ES-I3 (cell line): Measurements from ENCODE around the gene AMBP.
"Not testable (repeated sequence)": the region's sequence is repeated elsewhere in the genome, so short reads cannot be mapped to it uniquely, and the experiment has no call there.

ENCODE experiments used
- H3K36me3 ChIP-seq: 2 replicates; pipeline ENCODE4 v1.6.1; 2013; ENCODE audit warnings: mild to moderate bottlenecking, low read length, control low read depth, moderate library complexity; ENCODE audit not compliant: insufficient read depth
- H3K4me1 ChIP-seq: 2 replicates; pipeline ENCODE4 v1.6.1; 2013; ENCODE audit warnings: mild to moderate bottlenecking, control low read depth, low read length; ENCODE audit not compliant: insufficient read depth
- H3K9ac ChIP-seq: 2 replicates; pipeline ENCODE4 v1.6.1; 2013; ENCODE audit warnings: low read depth, mild to moderate bottlenecking, low read length, moderate library complexity
- H3K9me3 ChIP-seq: 2 replicates; pipeline ENCODE4 v1.6.1; 2013; ENCODE audit warnings: mild to moderate bottlenecking, low read length, moderate library complexity; ENCODE audit not compliant: control insufficient read depth, insufficient read depth

AMBP gene

GRCh38 chr9:114048533-114049415 lies 29.3 kb downstream of the AMBP start:
- H3K36me3 ChIP-seq: peaks cover 13% of the 10 kb centered on the region
- H3K9me3 ChIP-seq: no peaks in the 10 kb centered on the region
- no peaks in the 10 kb centered on the region for H3K4me1 ChIP-seq
- no peak overlapping the region for H3K9ac ChIP-seq

GRCh38 chr9:114047717-114048116 lies 30.4 kb downstream of the AMBP start:
- H3K36me3 ChIP-seq: peaks cover 13% of the 10 kb centered on the region
- H3K9me3 ChIP-seq: no peaks in the 10 kb centered on the region
- H3K9ac ChIP-seq: no peak overlapping the region
- H3K4me1 ChIP-seq: no peaks in the 10 kb centered on the region

GRCh38 chr9:114046875-114047274 lies 31.2 kb downstream of the AMBP start:
- no peaks in the 10 kb centered on the region for H3K9me3 ChIP-seq
- H3K4me1 ChIP-seq: no peaks in the 10 kb centered on the region
- H3K9ac ChIP-seq: no peak overlapping the region
- H3K36me3 ChIP-seq: peaks cover 13% of the 10 kb centered on the region

- H3K36me3 ChIP-seq: peaks cover 13% of the 10 kb centered on the region
- H3K4me1 ChIP-seq: no peaks in the 10 kb centered on the region
- no peak overlapping the region for H3K9ac ChIP-seq
- H3K9me3 ChIP-seq: no peaks in the 10 kb centered on the region
Measured at GRCh38 chr9:114046237-114046755, 31.8 kb downstream of the AMBP start.

DNA sequence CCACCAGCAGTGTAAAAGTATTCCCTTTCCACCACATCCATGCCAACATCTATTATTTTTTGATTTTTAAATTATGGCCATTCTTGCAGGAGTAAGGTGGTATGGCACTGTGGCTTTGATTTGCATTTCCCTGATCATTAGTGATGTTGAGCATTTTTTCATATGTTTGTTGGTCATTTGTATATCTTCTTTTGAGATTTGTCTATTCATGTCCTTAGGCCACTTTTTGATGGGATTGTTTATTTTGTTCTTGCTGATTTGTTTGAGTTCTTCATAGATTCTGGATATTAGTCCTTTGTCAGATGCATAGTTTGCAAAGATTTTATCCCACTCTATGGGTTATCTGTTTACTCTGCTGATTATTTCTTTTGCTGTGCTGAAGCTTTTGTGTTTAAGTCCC lies 34.4 kb downstream of the AMBP start:
- not testable (repeated sequence) for H3K36me3 ChIP-seq, H3K9me3 ChIP-seq, H3K4me1 ChIP-seq, H3K9ac ChIP-seq

GRCh38 chr9:114039484-114039883 lies 38.6 kb downstream of the AMBP start:
- no peaks in the 10 kb centered on the region for H3K9me3 ChIP-seq
- H3K4me1 ChIP-seq: peaks cover 11% of the 10 kb centered on the region
- H3K36me3 ChIP-seq: peaks cover 7% of the 10 kb centered on the region; the same call in 1 of the 2 replicates
- no peak overlapping the region for H3K9ac ChIP-seq

- Histone ChIP-seq H3K36me3 (peaks cover 7% of the 10 kb centered on the region; the same call in 1 of the 2 replicates), H3K9me3 (no peaks in the 10 kb centered on the region), H3K9ac (no peak overlapping the region), H3K4me1 (peaks cover 11% of the 10 kb centered on the region)
Measured at GRCh38 chr9:114038724-114039313, 39.3 kb downstream of the AMBP start.

DNA sequence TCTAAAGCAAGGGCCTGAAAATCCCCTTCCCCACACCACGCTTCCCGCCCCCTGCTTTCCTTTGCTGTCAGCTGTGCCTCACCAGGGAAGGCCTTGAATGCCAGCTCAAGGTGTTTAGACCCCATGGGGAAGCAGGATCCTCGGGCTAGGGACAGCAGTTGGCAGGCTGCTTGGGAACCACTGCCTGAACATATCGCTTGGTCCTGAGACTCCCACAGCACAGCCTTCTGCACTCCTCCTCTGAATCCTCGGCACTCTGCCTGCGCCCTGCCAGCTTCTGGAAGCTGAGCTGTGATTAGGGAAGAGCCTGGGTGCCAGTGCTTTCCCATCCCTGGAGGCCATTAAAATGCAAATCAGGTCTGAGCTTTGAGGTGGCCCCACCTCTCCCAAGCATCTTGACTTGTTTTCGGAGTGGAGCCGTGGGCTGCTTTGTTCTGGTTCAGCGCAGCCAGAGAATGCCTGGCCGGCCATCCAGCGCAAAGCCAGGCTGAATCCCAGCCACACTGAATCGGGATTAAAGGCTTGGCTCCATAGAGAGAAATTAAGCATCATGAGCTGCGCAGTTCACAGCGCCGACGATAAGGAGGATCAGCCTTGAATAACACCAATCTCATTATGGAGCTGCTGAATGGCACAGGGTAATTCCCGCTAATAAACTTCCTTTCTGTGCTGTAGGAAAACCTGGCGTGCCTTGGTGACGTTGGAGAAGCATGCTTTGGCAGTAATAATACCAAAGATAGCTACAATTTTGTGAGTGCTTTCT lies 40.0 kb downstream of the AMBP start:
- peaks cover 7% of the 10 kb centered on the region; the same call in 1 of the 2 replicates for H3K36me3 ChIP-seq
- no peak overlapping the region for H3K9ac ChIP-seq
- no peaks in the 10 kb centered on the region for H3K9me3 ChIP-seq
- peaks cover 11% of the 10 kb centered on the region for H3K4me1 ChIP-seq

- H3K9me3 ChIP-seq: no peaks in the 10 kb centered on the region
- H3K9ac ChIP-seq: no peak overlapping the region
- H3K36me3 ChIP-seq: peaks cover 7% of the 10 kb centered on the region; the same call in 1 of the 2 replicates
- peaks cover 11% of the 10 kb centered on the region for H3K4me1 ChIP-seq
Measured at GRCh38 chr9:114037249-114037648, 40.9 kb downstream of the AMBP start.

- Histone ChIP-seq H3K4me1 (peaks cover 11% of the 10 kb centered on the region), H3K9ac (no peak overlapping the region), H3K36me3 (peaks cover 7% of the 10 kb centered on the region; the same call in 1 of the 2 replicates), H3K9me3 (no peaks in the 10 kb centered on the region)
Measured at GRCh38 chr9:114035845-114036801, 42.0 kb downstream of the AMBP start.

GRCh38 chr9:114035221-114035844 lies 42.8 kb downstream of the AMBP start:
- Histone ChIP-seq H3K9ac (no peak overlapping the region), H3K9me3 (no peaks in the 10 kb centered on the region), H3K36me3 (peaks cover 7% of the 10 kb centered on the region; the same call in 1 of the 2 replicates), H3K4me1 (peaks cover 11% of the 10 kb centered on the region)

DNA sequence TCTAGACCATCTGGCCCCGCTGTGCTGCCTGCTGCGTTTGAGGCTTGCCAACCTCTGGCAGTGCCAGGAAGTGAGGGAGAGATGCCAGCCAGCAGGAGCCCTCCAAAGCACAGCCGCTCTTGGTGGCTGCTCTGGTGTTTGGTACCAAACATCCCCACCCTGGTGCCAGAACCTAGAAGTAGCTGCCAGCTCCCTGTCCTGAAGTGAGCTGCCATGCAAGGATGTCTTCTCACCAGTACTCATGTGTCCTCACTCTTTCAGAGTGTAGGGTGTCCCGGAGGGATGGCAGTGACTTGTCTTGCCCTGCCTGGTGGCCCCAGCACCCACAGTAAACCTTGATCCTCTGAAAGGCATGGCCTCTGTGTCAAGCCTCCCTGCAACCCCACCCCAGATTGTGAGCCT lies 43.4 kb downstream of the AMBP start:
- Histone ChIP-seq H3K9ac (no peak overlapping the region), H3K9me3 (no peaks in the 10 kb centered on the region), H3K4me1 (peaks cover 11% of the 10 kb centered on the region), H3K36me3 (peaks cover 7% of the 10 kb centered on the region; the same call in 1 of the 2 replicates)

DNA sequence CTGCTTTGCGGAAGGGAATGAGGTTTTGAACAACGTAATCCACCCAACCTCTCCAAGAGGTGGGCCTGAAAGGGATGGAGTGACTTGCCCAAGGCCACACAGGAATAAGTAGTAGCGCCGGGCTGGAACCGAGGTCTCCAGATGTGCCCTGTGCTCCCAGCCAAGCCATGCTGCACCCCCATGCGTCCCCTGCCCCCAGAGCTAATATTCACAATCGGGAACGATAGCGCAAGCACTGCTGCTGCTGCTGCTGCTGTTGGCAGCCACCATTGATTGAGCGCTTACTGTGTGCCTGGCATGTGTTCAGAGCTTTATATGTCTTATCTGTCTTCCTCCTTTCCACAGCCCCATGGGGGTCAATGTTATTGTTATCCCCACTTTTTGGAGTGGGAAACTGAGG lies 43.9 kb downstream of the AMBP start:
- Histone ChIP-seq H3K9me3 (no peaks in the 10 kb centered on the region), H3K9ac (no peak overlapping the region), H3K4me1 (peaks cover 11% of the 10 kb centered on the region), H3K36me3 (peaks cover 11% of the 10 kb centered on the region; the same call in 1 of the 2 replicates)
